KMS-11 (cell line): ENCODE results near the gene SLC6A1.

Source experiments
- H2AFZ ChIP-seq: fragments of 200-600 bp; sonication (generic); 2 replicates; pipeline ENCODE4 v1.6.1; 2016; ENCODE audit warnings: antibody characterized with exemption, mixed run types, low read depth
- H3K27ac ChIP-seq: fragments of 200-600 bp; sonication (generic); 2 replicates; pipeline ENCODE4 v1.6.1; 2016; ENCODE audit warnings: mild to moderate bottlenecking, mixed run types
- H3K27me3 ChIP-seq: fragments of 200-600 bp; sonication (generic); 2 replicates; pipeline ENCODE4 v1.6.1; 2017; ENCODE audit warnings: mild to moderate bottlenecking, low read depth, mixed run types, moderate library complexity; ENCODE audit not compliant: insufficient read depth
- H3K36me3 ChIP-seq: fragments of 200-600 bp; sonication (generic); 2 replicates; pipeline ENCODE4 v1.6.1; 2017; ENCODE audit warnings: mild to moderate bottlenecking, mixed run types; ENCODE audit not compliant: insufficient read depth
- H3K4me1 ChIP-seq: fragments of 200-600 bp; sonication (generic); 2 replicates; pipeline ENCODE4 v1.6.1; 2016; ENCODE audit warnings: mild to moderate bottlenecking, low read depth, mixed run types; ENCODE audit not compliant: poor library complexity, severe bottlenecking
- H3K4me2 ChIP-seq: fragments of 200-600 bp; sonication (generic); 2 replicates; pipeline ENCODE4 v1.7.0; 2016; ENCODE audit warnings: mild to moderate bottlenecking, mixed run types
- H3K4me3 ChIP-seq: fragments of 200-600 bp; sonication (generic); IDR thresholded peaks from 2 replicates; pipeline ENCODE4 v1.6.1; 2017; ENCODE audit warnings: low read depth, low read length, mixed read lengths; ENCODE audit not compliant: insufficient read depth
- H3K79me2 ChIP-seq: fragments of 200-600 bp; sonication (generic); 2 replicates; pipeline ENCODE4 v1.6.1; 2016; ENCODE audit warnings: low read depth, mixed run types; ENCODE audit not compliant: insufficient read depth
- H3K9ac ChIP-seq: fragments of 200-600 bp; sonication (generic); 2 replicates; pipeline ENCODE4 v1.6.1; 2016; ENCODE audit warnings: mild to moderate bottlenecking, mixed run types
- H4K20me1 ChIP-seq: fragments of 200-600 bp; sonication (generic); 2 replicates; pipeline ENCODE4 v1.6.1; 2016; ENCODE audit warnings: mild to moderate bottlenecking, mixed run types; ENCODE audit not compliant: insufficient read depth
- CTCF ChIP-seq: fragments of 200-600 bp; sonication (generic); conservative IDR thresholded peaks from 2 replicates; pipeline ENCODE4 v1.6.1; 2017; ENCODE audit warnings: low read depth, mild to moderate bottlenecking, antibody characterized with exemption, low read length, moderate library complexity, mixed read lengths

SLC6A1 gene

DNA sequence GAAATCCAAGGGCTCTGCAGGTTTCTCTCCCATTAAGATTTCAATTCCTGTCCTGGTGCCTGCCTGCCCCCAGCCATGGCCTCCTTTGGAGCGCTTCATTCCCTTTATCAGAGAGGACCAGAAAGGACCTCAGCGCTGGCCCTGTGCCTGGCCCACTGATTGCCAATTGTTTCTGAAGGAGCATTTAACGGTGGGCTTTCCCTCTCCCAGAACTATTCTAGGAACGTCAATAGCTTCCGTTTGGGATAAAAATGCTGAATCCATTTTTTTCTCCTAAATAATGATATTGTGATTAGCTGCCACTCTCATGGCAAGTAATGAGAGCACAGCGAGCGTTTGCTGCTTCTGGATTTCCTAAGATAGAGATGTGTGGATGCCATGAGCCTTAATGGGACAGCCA lies 12.2 kb upstream of the SLC6A1 start:
- H3K36me3 ChIP-seq: no peaks in the 10 kb centered on the region
- H3K4me3 ChIP-seq: no peak overlapping the region
- no peaks in the 10 kb centered on the region for H3K4me1 ChIP-seq
- no peak overlapping the region for H2AFZ ChIP-seq
- H4K20me1 ChIP-seq: no peaks in the 10 kb centered on the region
- no peak overlapping the region for H3K4me2 ChIP-seq
- no peaks in the 10 kb centered on the region for H3K79me2 ChIP-seq
- no peaks in the 10 kb centered on the region for H3K27me3 ChIP-seq
- H3K27ac ChIP-seq: no peak overlapping the region
- no peak overlapping the region for H3K9ac ChIP-seq
- no peak for TF ChIP-seq CTCF

- no peaks in the 10 kb centered on the region for H3K4me1 ChIP-seq
- no peak overlapping the region for H2AFZ ChIP-seq
- H3K36me3 ChIP-seq: no peaks in the 10 kb centered on the region
- no peaks in the 10 kb centered on the region for H3K79me2 ChIP-seq
- H3K9ac ChIP-seq: no peak overlapping the region
- H3K27me3 ChIP-seq: no peaks in the 10 kb centered on the region
- H4K20me1 ChIP-seq: no peaks in the 10 kb centered on the region
- no peak for TF ChIP-seq CTCF
- H3K27ac ChIP-seq: no peak overlapping the region
- no peak overlapping the region for H3K4me3 ChIP-seq
- H3K4me2 ChIP-seq: no peak overlapping the region
These were observed 11.5 kb upstream of the SLC6A1 start for GRCh38 chr3:10981031-10981430.

DNA sequence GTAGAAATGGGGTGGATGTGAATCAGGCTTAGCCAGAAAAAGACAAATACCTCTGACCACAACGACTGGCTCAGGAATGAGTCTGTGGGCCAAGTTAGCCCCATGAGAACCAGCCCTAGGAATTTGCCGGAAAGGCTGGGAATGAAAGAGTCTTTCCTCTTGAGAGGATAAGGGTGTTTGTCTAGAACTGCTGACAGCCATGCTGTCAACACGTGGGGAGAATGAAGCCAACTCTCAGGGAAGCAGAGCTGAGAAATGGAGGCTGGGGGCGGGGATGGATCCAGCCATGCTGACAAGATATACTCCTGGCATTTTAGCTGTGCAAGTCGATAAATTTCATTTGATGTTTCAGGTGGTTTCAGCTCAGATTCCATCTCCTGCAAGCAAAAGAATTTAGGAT lies 10.6 kb upstream of the SLC6A1 start:
- TF ChIP-seq CTCF: no peak
- Histone ChIP-seq H2AFZ (no peak overlapping the region), H3K27ac (no peak overlapping the region), H3K9ac (no peak overlapping the region), H3K27me3 (no peaks in the 10 kb centered on the region), H3K36me3 (no peaks in the 10 kb centered on the region), H3K4me3 (no peak overlapping the region), H3K79me2 (no peaks in the 10 kb centered on the region), H3K4me1 (no peaks in the 10 kb centered on the region), H4K20me1 (no peaks in the 10 kb centered on the region), H3K4me2 (no peak overlapping the region)

- no peaks in the 10 kb centered on the region for H4K20me1 ChIP-seq
- TF ChIP-seq CTCF: no peak
- H3K36me3 ChIP-seq: no peaks in the 10 kb centered on the region
- H2AFZ ChIP-seq: no peak overlapping the region
- H3K27me3 ChIP-seq: no peaks in the 10 kb centered on the region
- no peaks in the 10 kb centered on the region for H3K4me1 ChIP-seq
- H3K4me2 ChIP-seq: no peak overlapping the region
- H3K9ac ChIP-seq: no peak overlapping the region
- no peak overlapping the region for H3K4me3 ChIP-seq
- H3K79me2 ChIP-seq: no peaks in the 10 kb centered on the region
- H3K27ac ChIP-seq: no peak overlapping the region
These were observed 9.8 kb upstream of the SLC6A1 start for GRCh38 chr3:10982782-10983181.
